ENCODE measurements around the gene DLG5. TPM values are rescaled to one million over a fixed set of nuclear protein-coding genes. Genes with fewer than 3 reads are reported as not detected.

DLG5 gene
- total RNA-seq, 4 donors from 2014 or later, result 52.0 to 127 (median 56.3) TPM

DNA sequence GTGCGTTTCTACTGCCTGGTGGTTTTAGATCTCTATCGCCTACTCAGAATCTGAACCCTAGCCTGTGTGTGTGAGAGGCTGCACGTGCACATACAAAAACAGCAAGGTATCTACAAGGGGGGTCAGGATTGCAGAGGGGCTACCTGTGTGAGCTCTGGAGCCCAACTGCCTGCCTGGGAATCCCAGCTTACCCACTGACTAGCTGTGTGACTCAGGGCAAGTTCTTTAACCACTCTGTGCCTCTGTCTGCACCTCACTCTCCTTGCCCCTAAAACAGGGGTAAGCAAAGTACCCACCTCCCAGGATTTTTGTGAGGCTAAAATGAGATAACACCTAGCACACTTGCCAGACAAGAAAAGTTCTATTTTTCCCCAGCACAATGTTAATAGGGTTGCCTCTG lies 32.5 kb downstream of the DLG5 start:
- Histone ChIP-seq H3K4me1 (peaks cover 7 to 98% (median 45%) of the 10 kb centered on the region in 3 donors), H3K9me3 (no peaks in the 10 kb centered on the region), H3K4me3 (no peak overlapping the region), H3K27ac (peak overlapping the region in 3 of 4 donors; percentile 62 to 76 (median 70)), H3K27me3 (no peaks in the 10 kb centered on the region), H3K36me3 (no peaks in the 10 kb centered on the region)
- 67% methylated on average over 2 of the region's 3 CpGs; no CpG with 5 or more reads in 1 of the 2 donors for WGBS, 2 donors (ENCODE audit: low coverage in 1 of 2)
- TF ChIP-seq EP300 (IDR thresholded peaks at IDR 0.05), result no peak
- no peak for TF ChIP-seq POLR2AphosphoS5 (IDR thresholded peaks at IDR 0.05)
- no peak for TF ChIP-seq POLR2A (IDR thresholded peaks at IDR 0.05)
- TF ChIP-seq, protein P1, sequence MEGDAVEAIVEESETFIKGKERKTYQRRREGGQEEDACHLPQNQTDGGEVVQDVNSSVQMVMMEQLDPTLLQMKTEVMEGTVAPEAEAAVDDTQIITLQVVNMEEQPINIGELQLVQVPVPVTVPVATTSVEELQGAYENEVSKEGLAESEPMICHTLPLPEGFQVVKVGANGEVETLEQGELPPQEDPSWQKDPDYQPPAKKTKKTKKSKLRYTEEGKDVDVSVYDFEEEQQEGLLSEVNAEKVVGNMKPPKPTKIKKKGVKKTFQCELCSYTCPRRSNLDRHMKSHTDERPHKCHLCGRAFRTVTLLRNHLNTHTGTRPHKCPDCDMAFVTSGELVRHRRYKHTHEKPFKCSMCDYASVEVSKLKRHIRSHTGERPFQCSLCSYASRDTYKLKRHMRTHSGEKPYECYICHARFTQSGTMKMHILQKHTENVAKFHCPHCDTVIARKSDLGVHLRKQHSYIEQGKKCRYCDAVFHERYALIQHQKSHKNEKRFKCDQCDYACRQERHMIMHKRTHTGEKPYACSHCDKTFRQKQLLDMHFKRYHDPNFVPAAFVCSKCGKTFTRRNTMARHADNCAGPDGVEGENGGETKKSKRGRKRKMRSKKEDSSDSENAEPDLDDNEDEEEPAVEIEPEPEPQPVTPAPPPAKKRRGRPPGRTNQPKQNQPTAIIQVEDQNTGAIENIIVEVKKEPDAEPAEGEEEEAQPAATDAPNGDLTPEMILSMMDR (IDR thresholded peaks at IDR 0.05), result no peak
- no peak for ATAC-seq

DNA sequence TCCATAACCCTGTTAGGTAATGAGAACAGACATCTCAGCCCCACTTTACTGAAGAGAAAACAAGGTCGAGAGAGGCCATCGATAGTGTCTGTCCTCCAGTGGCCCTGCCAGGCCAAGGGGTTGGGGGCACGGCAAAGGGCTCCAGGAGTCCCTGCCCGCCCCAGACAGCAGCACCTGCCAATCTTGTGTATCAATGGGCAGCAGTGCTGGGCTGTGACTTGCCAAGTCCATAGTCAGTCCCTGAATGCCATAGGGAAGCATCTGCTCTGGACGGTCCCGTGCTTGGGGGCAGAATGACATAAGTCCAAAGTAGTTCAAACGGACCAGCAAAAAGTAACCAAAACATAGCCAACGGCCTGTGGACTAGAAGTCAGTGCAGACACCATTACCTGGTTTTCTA lies 33.2 kb downstream of the DLG5 start:
- Histone ChIP-seq H3K9me3 (no peaks in the 10 kb centered on the region), H3K27me3 (no peaks in the 10 kb centered on the region), H3K27ac (peak overlapping the region in 3 of 4 donors; percentile 62 to 76 (median 70)), H3K4me3 (no peak overlapping the region), H3K4me1 (peaks cover 4 to 98% (median 45%) of the 10 kb centered on the region in 3 donors), H3K36me3 (no peaks in the 10 kb centered on the region)
- WGBS, 2 donors (ENCODE audit: low coverage in 1 of 2), result no CpG with 5 or more reads among the region's 8 CpGs
- TF ChIP-seq, protein P1 (IDR thresholded peaks at IDR 0.05), result no peak
- TF ChIP-seq POLR2AphosphoS5 (IDR thresholded peaks at IDR 0.05), result no peak
- TF ChIP-seq EP300 (IDR thresholded peaks at IDR 0.05), result no peak
- no peak for TF ChIP-seq POLR2A (IDR thresholded peaks at IDR 0.05)
- ATAC-seq, result no peak

DNA sequence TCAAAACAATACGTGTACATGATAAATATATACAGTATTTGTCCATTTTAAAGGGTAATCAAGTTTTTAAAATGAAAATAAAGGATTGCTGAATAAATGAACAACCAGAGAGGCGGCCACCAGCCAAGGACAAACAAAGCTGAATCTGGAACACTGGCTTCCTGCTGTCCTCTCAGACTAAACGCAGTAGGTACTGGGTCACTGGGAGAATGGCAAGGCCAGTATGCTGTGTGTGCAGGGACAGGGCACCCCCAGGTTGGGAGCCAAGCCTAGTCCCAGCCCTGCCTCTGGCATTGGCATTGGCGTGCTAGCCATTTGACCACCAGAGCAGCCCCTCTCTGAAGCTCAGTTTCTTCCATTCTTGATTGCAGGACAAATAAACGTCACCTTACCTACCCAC lies 33.8 kb downstream of the DLG5 start:
- 66 to 83% methylated on average over 3 to 5 of the region's 5 CpGs for WGBS, 2 donors (ENCODE audit: low coverage in 1 of 2)
- Histone ChIP-seq H3K27ac (peak overlapping the region in 3 of 4 donors; percentile 62 to 76 (median 70)), H3K36me3 (no peaks in the 10 kb centered on the region), H3K27me3 (no peaks in the 10 kb centered on the region), H3K4me1 (peaks cover 4 to 98% (median 49%) of the 10 kb centered on the region in 3 donors), H3K9me3 (no peaks in the 10 kb centered on the region), H3K4me3 (no peak overlapping the region)
- TF ChIP-seq, protein P1 (IDR thresholded peaks at IDR 0.05), result no peak
- TF ChIP-seq POLR2A (IDR thresholded peaks at IDR 0.05) (no peak), EP300 (IDR thresholded peaks at IDR 0.05) (no peak), POLR2AphosphoS5 (IDR thresholded peaks at IDR 0.05) (no peak)
- no peak for ATAC-seq

DNA sequence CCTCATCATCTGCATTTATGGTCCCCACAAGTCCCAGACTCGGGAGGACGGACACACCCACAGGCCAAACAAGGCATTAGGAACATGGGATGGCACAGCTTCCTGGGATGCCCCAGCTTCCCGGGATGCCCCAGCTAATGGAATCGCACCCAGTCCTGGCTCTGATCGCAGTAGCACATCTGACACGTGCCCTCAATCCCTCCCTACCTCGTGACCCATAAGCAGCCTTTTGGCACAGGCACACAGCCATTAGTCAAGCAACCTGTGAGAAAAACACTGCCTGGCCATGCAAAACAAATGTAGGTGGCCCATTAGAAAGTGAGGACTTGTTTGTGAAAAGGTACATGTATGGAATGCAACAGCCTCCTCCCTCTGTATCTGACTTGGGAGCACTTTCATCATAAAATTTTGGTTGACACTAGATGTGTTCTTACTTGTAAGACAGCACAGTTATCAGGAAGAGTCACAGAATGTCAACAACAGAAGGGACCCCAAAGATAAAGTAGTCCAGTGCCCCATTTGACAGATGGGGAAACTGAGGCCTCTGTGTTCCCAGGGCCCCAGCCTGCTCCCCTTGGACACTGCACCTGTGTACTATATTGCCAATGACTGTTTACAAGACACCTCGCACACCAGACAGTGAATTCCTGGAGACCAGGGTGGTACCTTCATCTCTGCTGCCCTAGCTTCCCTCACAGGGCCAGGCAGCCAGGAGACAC lies 34.4 kb downstream of the DLG5 start:
- peak; percentile 48 for ATAC-seq
- peak overlapping the region in 3 of 4 donors; percentile 62 to 76 (median 70) for H3K27ac ChIP-seq
- WGBS, 2 donors (ENCODE audit: low coverage in 1 of 2), result 40% methylated on average over 1 of the region's 8 CpGs; no CpG with 5 or more reads in 1 of the 2 donors

More for the DNA sequence above, 34.4 kb downstream of the DLG5 start:
- no peaks in the 10 kb centered on the region for H3K27me3 ChIP-seq
- H3K9me3 ChIP-seq, result no peaks in the 10 kb centered on the region
- peaks cover 4 to 98% (median 52%) of the 10 kb centered on the region in 3 donors for H3K4me1 ChIP-seq
- H3K36me3 ChIP-seq, result no peaks in the 10 kb centered on the region
- TF ChIP-seq EP300 (IDR thresholded peaks at IDR 0.05), result no peak
- TF ChIP-seq POLR2AphosphoS5 (IDR thresholded peaks at IDR 0.05), result no peak
- no peak for TF ChIP-seq POLR2A (IDR thresholded peaks at IDR 0.05)
- TF ChIP-seq, protein P1 (IDR thresholded peaks at IDR 0.05), result no peak
- no peak overlapping the region for H3K4me3 ChIP-seq

Data from gastroesophageal sphincter (tissue), 4 donors.